Measurements from ENCODE around the gene TM9SF3.

The TM9SF3 gene

DNA sequence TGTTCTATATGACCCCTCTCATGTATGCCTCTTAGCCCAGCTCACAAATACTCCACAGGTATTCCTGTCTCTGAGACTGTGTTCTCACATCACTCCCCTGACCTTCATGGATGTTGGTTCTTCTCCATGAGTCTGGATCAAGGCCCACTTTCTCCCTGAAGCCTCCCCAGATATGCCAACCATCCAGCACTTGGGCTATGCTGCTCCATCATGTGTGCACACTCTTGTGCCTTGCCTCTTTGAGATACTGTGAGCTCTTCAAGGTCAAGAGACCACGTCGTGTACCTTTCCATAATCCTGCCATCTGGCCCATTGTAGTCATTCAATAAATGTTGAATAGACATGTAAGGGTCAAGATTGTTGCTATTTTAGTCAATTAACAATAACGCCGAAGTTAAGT, 30.1 kb upstream of the TM9SF3 start:
- no peak for DNase-seq
- Histone ChIP-seq H3K27ac (ENCODE audit: low read length) (no peak overlapping the region), H4K20me1 (ENCODE audit: insufficient read depth, low read length) (no peaks in the 10 kb centered on the region), H3K36me3 (replicated peaks; ENCODE audit: insufficient read depth, low read length) (no peaks in the 10 kb centered on the region), H2AFZ (ENCODE audit: low read length) (no peak overlapping the region), H3K9me2 (replicated peaks; ENCODE audit: insufficient read depth, low read length) (no peaks in the 10 kb centered on the region), H3K9ac (ENCODE audit: low read length) (no peak overlapping the region), H3K4me3 (ENCODE audit: low read length) (no peak overlapping the region), H3K9me3 (replicated peaks; ENCODE audit: insufficient read depth, low read length) (no peaks in the 10 kb centered on the region), H3K27me3 (replicated peaks; ENCODE audit: insufficient read depth, low read length) (no peaks in the 10 kb centered on the region), H3K4me1 (ENCODE audit: low read length) (no peaks in the 10 kb centered on the region), H3K79me2 (ENCODE audit: low read length) (no peaks in the 10 kb centered on the region), H3F3A (ENCODE audit: insufficient read depth, low read length) (no peaks in the 10 kb centered on the region), H3K4me2 (ENCODE audit: low read depth, low read length) (no peak overlapping the region)
- no peak for TF ChIP-seq EZH2phosphoT487 (IDR thresholded peaks at IDR 0.05; ENCODE audit: low read length)
- TF ChIP-seq EZH2 (optimal IDR thresholded peaks at IDR 0.05; ENCODE audit: low read depth, low read length): no peak
- TF ChIP-seq, protein P1, sequence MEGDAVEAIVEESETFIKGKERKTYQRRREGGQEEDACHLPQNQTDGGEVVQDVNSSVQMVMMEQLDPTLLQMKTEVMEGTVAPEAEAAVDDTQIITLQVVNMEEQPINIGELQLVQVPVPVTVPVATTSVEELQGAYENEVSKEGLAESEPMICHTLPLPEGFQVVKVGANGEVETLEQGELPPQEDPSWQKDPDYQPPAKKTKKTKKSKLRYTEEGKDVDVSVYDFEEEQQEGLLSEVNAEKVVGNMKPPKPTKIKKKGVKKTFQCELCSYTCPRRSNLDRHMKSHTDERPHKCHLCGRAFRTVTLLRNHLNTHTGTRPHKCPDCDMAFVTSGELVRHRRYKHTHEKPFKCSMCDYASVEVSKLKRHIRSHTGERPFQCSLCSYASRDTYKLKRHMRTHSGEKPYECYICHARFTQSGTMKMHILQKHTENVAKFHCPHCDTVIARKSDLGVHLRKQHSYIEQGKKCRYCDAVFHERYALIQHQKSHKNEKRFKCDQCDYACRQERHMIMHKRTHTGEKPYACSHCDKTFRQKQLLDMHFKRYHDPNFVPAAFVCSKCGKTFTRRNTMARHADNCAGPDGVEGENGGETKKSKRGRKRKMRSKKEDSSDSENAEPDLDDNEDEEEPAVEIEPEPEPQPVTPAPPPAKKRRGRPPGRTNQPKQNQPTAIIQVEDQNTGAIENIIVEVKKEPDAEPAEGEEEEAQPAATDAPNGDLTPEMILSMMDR (IDR thresholded peaks at IDR 0.05; ENCODE audit: low read length): no peak

DNA sequence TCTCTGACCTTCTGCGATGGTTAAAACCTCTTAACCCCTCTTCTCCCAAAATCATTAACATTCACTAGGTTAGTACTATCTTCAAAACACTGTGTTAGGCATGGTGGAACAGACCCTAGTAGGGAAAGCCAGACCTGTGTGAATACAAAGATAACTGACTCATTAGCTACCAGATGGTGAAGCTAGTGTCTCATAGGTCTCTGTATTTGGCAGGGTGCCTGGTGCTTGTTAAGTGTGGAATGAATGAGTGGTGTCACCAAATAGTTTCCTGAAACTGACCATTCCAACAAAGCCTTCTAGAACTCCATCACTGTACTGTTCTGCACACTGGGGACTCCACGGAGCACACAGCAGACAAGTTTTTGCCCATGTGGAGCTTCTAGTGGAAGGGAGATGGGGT, 27.7 kb upstream of the TM9SF3 start:
- H3K27ac ChIP-seq (ENCODE audit: low read length): no peak overlapping the region
- no peaks in the 10 kb centered on the region for H3K9me2 ChIP-seq (replicated peaks; ENCODE audit: insufficient read depth, low read length)
- no peaks in the 10 kb centered on the region for H3K4me1 ChIP-seq (ENCODE audit: low read length)
- no peak overlapping the region for H3K4me2 ChIP-seq (ENCODE audit: low read depth, low read length)
- no peaks in the 10 kb centered on the region for H3K27me3 ChIP-seq (replicated peaks; ENCODE audit: insufficient read depth, low read length)
- no peak for DNase-seq
- no peak overlapping the region for H3K4me3 ChIP-seq (ENCODE audit: low read length)
- TF ChIP-seq, protein P1 (IDR thresholded peaks at IDR 0.05; ENCODE audit: low read length): no peak
- TF ChIP-seq EZH2 (optimal IDR thresholded peaks at IDR 0.05; ENCODE audit: low read depth, low read length) (no peak), EZH2phosphoT487 (IDR thresholded peaks at IDR 0.05; ENCODE audit: low read length) (no peak)
- H2AFZ ChIP-seq (ENCODE audit: low read length): no peak overlapping the region
- H3F3A ChIP-seq (ENCODE audit: insufficient read depth, low read length): no peaks in the 10 kb centered on the region
- no peaks in the 10 kb centered on the region for H4K20me1 ChIP-seq (ENCODE audit: insufficient read depth, low read length)
- H3K9me3 ChIP-seq (replicated peaks; ENCODE audit: insufficient read depth, low read length): no peaks in the 10 kb centered on the region
- H3K9ac ChIP-seq (ENCODE audit: low read length): no peak overlapping the region
- no peaks in the 10 kb centered on the region for H3K36me3 ChIP-seq (replicated peaks; ENCODE audit: insufficient read depth, low read length)
- H3K79me2 ChIP-seq (ENCODE audit: low read length): no peaks in the 10 kb centered on the region

DNA sequence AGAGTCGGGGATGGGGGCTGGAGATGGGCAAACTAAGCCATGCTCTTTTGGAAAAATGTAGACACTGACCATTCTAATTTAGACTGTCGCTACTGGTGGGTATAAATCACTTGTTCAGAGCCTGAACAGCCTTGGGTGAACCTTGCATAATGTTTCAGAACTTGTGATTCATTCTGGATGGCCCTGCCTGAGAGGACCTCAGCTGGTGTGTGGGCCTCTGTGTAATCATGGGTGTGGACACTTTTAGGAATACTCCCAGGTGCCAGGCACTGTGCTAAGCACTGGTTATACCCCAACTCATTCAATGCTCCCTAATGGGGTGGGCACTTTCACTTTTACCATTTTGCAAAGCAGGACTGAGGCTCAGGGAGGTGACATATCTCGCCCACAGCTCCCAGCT, 26.8 kb upstream of the TM9SF3 start:
- TF ChIP-seq, protein P1 (IDR thresholded peaks at IDR 0.05; ENCODE audit: low read length): no peak
- no peak for TF ChIP-seq EZH2 (optimal IDR thresholded peaks at IDR 0.05; ENCODE audit: low read depth, low read length)
- no peak for TF ChIP-seq EZH2phosphoT487 (IDR thresholded peaks at IDR 0.05; ENCODE audit: low read length)

More for the DNA sequence above, 26.8 kb upstream of the TM9SF3 start:
- no peaks in the 10 kb centered on the region for H3K9me3 ChIP-seq (replicated peaks; ENCODE audit: insufficient read depth, low read length)
- no peak overlapping the region for H2AFZ ChIP-seq (ENCODE audit: low read length)
- no peaks in the 10 kb centered on the region for H3K79me2 ChIP-seq (ENCODE audit: low read length)
- no peaks in the 10 kb centered on the region for H3K9me2 ChIP-seq (replicated peaks; ENCODE audit: insufficient read depth, low read length)
- no peaks in the 10 kb centered on the region for H3K4me1 ChIP-seq (ENCODE audit: low read length)
- no peaks in the 10 kb centered on the region for H4K20me1 ChIP-seq (ENCODE audit: insufficient read depth, low read length)
- no peaks in the 10 kb centered on the region for H3F3A ChIP-seq (ENCODE audit: insufficient read depth, low read length)
- no peak overlapping the region for H3K4me2 ChIP-seq (ENCODE audit: low read depth, low read length)
- no peak for DNase-seq
- H3K27me3 ChIP-seq (replicated peaks; ENCODE audit: insufficient read depth, low read length): no peaks in the 10 kb centered on the region
- no peak overlapping the region for H3K9ac ChIP-seq (ENCODE audit: low read length)
- no peak overlapping the region for H3K27ac ChIP-seq (ENCODE audit: low read length)
- H3K4me3 ChIP-seq (ENCODE audit: low read length): no peak overlapping the region
- H3K36me3 ChIP-seq (replicated peaks; ENCODE audit: insufficient read depth, low read length): no peaks in the 10 kb centered on the region

All from MM.1S (cell line).